MM.1S (cell line): ENCODE data around the gene RMI2.

Source experiments
- DNase-seq: peaks from one replicate; pipeline ENCODE4 v3.0.0-alpha.2; 2015
- H2AFZ ChIP-seq: fragments of 300-600 bp; sonication (generic); 2 replicates; pipeline ENCODE4 v1.6.0; 2016; ENCODE audit warnings: antibody characterized with exemption, low read length
- H3F3A ChIP-seq: fragments of 300-600 bp; sonication (generic); 2 replicates; pipeline ENCODE4 v1.6.1; 2016; ENCODE audit warnings: mild to moderate bottlenecking, antibody characterized with exemption, low read length, moderate library complexity, mixed read lengths; ENCODE audit not compliant: insufficient read depth
- H3K27ac ChIP-seq: fragments of 300-600 bp; sonication (generic); 2 replicates; pipeline ENCODE4 v1.5.1; 2016; ENCODE audit warnings: mild to moderate bottlenecking, low read length
- H3K27me3 ChIP-seq: fragments of 300-600 bp; sonication (generic); replicated peaks from 2 replicates; pipeline ENCODE4 v1.6.0; 2016; ENCODE audit warnings: low read length; ENCODE audit not compliant: insufficient read depth
- H3K36me3 ChIP-seq: fragments of 300-600 bp; sonication (generic); replicated peaks from 2 replicates; pipeline ENCODE4 v1.6.1; 2016; ENCODE audit warnings: mild to moderate bottlenecking, low read length, mixed read lengths; ENCODE audit not compliant: insufficient read depth
- H3K4me1 ChIP-seq: fragments of 300-600 bp; sonication (generic); 2 replicates; pipeline ENCODE4 v1.6.1; 2016; ENCODE audit warnings: low read length, mixed read lengths
- H3K4me2 ChIP-seq: fragments of 300-600 bp; sonication (generic); 2 replicates; pipeline ENCODE4 v1.6.0; 2016; ENCODE audit warnings: low read depth, low read length
- H3K4me3 ChIP-seq: fragments of 300-600 bp; sonication (generic); 2 replicates; pipeline ENCODE4 v1.5.1; 2016; ENCODE audit warnings: low read length, mixed read lengths
- H3K79me2 ChIP-seq: fragments of 300-600 bp; sonication (generic); 2 replicates; pipeline ENCODE4 v1.6.1; 2016; ENCODE audit warnings: mixed run types, low read length, mixed read lengths
- H3K9ac ChIP-seq: fragments of 300-600 bp; sonication (generic); 2 replicates; pipeline ENCODE4 v1.6.1; 2016; ENCODE audit warnings: low read length, mixed read lengths
- H3K9me2 ChIP-seq: fragments of 300-600 bp; sonication (generic); replicated peaks from 2 replicates; pipeline ENCODE4 v1.6.1; 2016; ENCODE audit warnings: mild to moderate bottlenecking, low read length, mixed read lengths; ENCODE audit not compliant: insufficient read depth
- H3K9me3 ChIP-seq: fragments of 300-600 bp; sonication (generic); replicated peaks from 2 replicates; pipeline ENCODE4 v1.6.1; 2016; ENCODE audit warnings: mild to moderate bottlenecking, low read length, mixed read lengths; ENCODE audit not compliant: insufficient read depth
- H4K20me1 ChIP-seq: fragments of 300-600 bp; sonication (generic); 2 replicates; pipeline ENCODE4 v1.6.1; 2016; ENCODE audit warnings: mild to moderate bottlenecking, low read length, moderate library complexity, mixed read lengths; ENCODE audit not compliant: insufficient read depth
- EZH2 ChIP-seq: fragments of 300-600 bp; sonication (generic); optimal IDR thresholded peaks from 2 replicates; pipeline ENCODE3; 2017; ENCODE audit warnings: low read depth, mild to moderate bottlenecking, antibody characterized with exemption, low read length, mixed read lengths
- EZH2phosphoT487 ChIP-seq: fragments of 300-600 bp; sonication (generic); IDR thresholded peaks from 2 replicates; pipeline ENCODE4 v1.6.1; 2018; ENCODE audit warnings: antibody characterized with exemption, low read length
- TF ChIP-seq, protein P1 (sequence below): fragments of 300-600 bp; sonication (generic); IDR thresholded peaks from 2 replicates; pipeline ENCODE4 v1.5.1; 2016; ENCODE audit warnings: antibody characterized with exemption, low read length, mixed read lengths

Gene RMI2

GRCh38 chr16:11393366-11393765 is 48.1 kb downstream of the RMI2 start:
- Histone ChIP-seq H3K27me3 (no peaks in the 10 kb centered on the region), H3K9me2 (no peaks in the 10 kb centered on the region), H4K20me1 (no peaks in the 10 kb centered on the region), H3K36me3 (no peaks in the 10 kb centered on the region), H3K4me2 (no peak overlapping the region), H3K4me1 (no peaks in the 10 kb centered on the region), H3K27ac (no peak overlapping the region), H2AFZ (no peak overlapping the region), H3F3A (no peaks in the 10 kb centered on the region), H3K9me3 (no peaks in the 10 kb centered on the region), H3K79me2 (no peaks in the 10 kb centered on the region), H3K4me3 (no peak overlapping the region), H3K9ac (no peak overlapping the region)
- TF ChIP-seq EZH2 (no peak), EZH2phosphoT487 (no peak)
- TF ChIP-seq, protein P1, sequence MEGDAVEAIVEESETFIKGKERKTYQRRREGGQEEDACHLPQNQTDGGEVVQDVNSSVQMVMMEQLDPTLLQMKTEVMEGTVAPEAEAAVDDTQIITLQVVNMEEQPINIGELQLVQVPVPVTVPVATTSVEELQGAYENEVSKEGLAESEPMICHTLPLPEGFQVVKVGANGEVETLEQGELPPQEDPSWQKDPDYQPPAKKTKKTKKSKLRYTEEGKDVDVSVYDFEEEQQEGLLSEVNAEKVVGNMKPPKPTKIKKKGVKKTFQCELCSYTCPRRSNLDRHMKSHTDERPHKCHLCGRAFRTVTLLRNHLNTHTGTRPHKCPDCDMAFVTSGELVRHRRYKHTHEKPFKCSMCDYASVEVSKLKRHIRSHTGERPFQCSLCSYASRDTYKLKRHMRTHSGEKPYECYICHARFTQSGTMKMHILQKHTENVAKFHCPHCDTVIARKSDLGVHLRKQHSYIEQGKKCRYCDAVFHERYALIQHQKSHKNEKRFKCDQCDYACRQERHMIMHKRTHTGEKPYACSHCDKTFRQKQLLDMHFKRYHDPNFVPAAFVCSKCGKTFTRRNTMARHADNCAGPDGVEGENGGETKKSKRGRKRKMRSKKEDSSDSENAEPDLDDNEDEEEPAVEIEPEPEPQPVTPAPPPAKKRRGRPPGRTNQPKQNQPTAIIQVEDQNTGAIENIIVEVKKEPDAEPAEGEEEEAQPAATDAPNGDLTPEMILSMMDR = no peak
- DNase-seq = no peak

GRCh38 chr16:11393861-11394592 is 48.8 kb downstream of the RMI2 start:
- DNase-seq = no peak
- Histone ChIP-seq H3K9me3 (no peaks in the 10 kb centered on the region), H4K20me1 (no peaks in the 10 kb centered on the region), H3K27me3 (no peaks in the 10 kb centered on the region), H3K4me3 (no peak overlapping the region), H2AFZ (no peak overlapping the region), H3K4me1 (no peaks in the 10 kb centered on the region), H3K36me3 (no peaks in the 10 kb centered on the region), H3F3A (no peaks in the 10 kb centered on the region), H3K9me2 (no peaks in the 10 kb centered on the region), H3K9ac (no peak overlapping the region), H3K4me2 (no peak overlapping the region), H3K79me2 (no peaks in the 10 kb centered on the region), H3K27ac (no peak overlapping the region)
- TF ChIP-seq EZH2 (no peak), EZH2phosphoT487 (no peak)
- TF ChIP-seq, protein P1 = no peak

DNA sequence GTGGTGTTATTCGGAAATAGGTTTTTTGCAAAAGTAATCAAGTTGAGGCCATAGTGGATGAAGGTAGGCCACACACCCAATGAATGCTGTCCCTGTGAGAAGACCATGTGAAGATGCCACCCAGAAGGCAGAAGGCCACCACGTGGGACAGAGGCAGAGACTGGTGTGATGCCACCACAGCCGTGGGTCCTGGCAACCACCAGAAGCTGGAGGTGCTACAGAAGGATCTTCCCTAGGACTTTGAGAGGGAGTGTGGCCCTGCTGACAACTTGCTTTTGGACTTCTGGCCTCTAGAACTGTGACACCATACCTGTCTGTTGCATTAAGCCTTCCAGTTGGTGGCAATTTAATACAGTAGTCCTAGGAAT is 49.3 kb downstream of the RMI2 start:
- Histone ChIP-seq H3K9ac (no peak overlapping the region), H3K36me3 (no peaks in the 10 kb centered on the region), H3K9me3 (no peaks in the 10 kb centered on the region), H3K27me3 (no peaks in the 10 kb centered on the region), H3K27ac (no peak overlapping the region), H3K9me2 (no peaks in the 10 kb centered on the region), H2AFZ (no peak overlapping the region), H3F3A (no peaks in the 10 kb centered on the region), H4K20me1 (no peaks in the 10 kb centered on the region), H3K4me3 (no peak overlapping the region), H3K79me2 (no peaks in the 10 kb centered on the region), H3K4me2 (no peak overlapping the region), H3K4me1 (no peaks in the 10 kb centered on the region)
- DNase-seq = no peak
- no peak for TF ChIP-seq EZH2
- no peak for TF ChIP-seq EZH2phosphoT487
- TF ChIP-seq, protein P1 = no peak
